Measurements from ENCODE around the gene GAB2. TPM values are rescaled to one million over a fixed set of nuclear protein-coding genes. Genes with fewer than 3 reads are reported as not detected.

GAB2 gene
- total RNA-seq, 2 experiments from 2014 or later: 1.2 to 1.3 TPM

GRCh38 chr11:78319453-78319955 lies 98.1 kb downstream of the GAB2 start:
- no peak overlapping the region for H2AFZ ChIP-seq (ENCODE audit: low read length)
- no peak overlapping the region for H3K4me2 ChIP-seq (ENCODE audit: low read length)
- H3K4me3 ChIP-seq (ENCODE audit: low read depth, low read length, poor library complexity, severe bottlenecking): no peak overlapping the region
- TF ChIP-seq CTCF (conservative IDR thresholded peaks at IDR 0.05; ENCODE audit: low read length): no peak
- TF ChIP-seq EZH2phosphoT487 (IDR thresholded peaks at IDR 0.05; ENCODE audit: borderline replicate concordance, low read depth, low read length): no peak
- no peaks in the 10 kb centered on the region for H3K79me2 ChIP-seq (ENCODE audit: insufficient read depth, low read depth, low read length)
- no peak for DNase-seq (ENCODE audit: low spot score)
- ChIA-PET CTCF (ENCODE audit: unreplicated experiment) (no interaction called here), POLR2A (no interaction called here)
- no TSS peak for BruUV-seq (replicated peaks)
- H4K20me1 ChIP-seq (ENCODE audit: insufficient read depth, low read length): no peaks in the 10 kb centered on the region
- H3K4me1 ChIP-seq (ENCODE audit: insufficient read depth, low read length, poor library complexity, severe bottlenecking): no peaks in the 10 kb centered on the region
- intact Hi-C loops (cut with micrococcal nuclease; ENCODE audit: unreplicated experiment): no loop called here
- H3K9me3 ChIP-seq (ENCODE audit: low read length): no peaks in the 10 kb centered on the region
- H3K9me2 ChIP-seq (ENCODE audit: insufficient read depth, low read length): no peaks in the 10 kb centered on the region
- H3K36me3 ChIP-seq (ENCODE audit: insufficient read depth, low read length): no peaks in the 10 kb centered on the region
- no peak overlapping the region for H3K27ac ChIP-seq (ENCODE audit: low read depth, low read length, poor library complexity, severe bottlenecking)

GRCh38 chr11:78318321-78319114 lies 99.1 kb downstream of the GAB2 start:
- no peak for TF ChIP-seq CTCF (conservative IDR thresholded peaks at IDR 0.05; ENCODE audit: low read length)
- Histone ChIP-seq H4K20me1 (ENCODE audit: insufficient read depth, low read length) (no peaks in the 10 kb centered on the region), H3K9me2 (ENCODE audit: insufficient read depth, low read length) (no peaks in the 10 kb centered on the region), H2AFZ (ENCODE audit: low read length) (no peak overlapping the region), H3K9me3 (ENCODE audit: low read length) (no peaks in the 10 kb centered on the region), H3K4me1 (ENCODE audit: insufficient read depth, low read length, poor library complexity, severe bottlenecking) (no peaks in the 10 kb centered on the region), H3K4me3 (ENCODE audit: low read depth, low read length, poor library complexity, severe bottlenecking) (no peak overlapping the region), H3K36me3 (ENCODE audit: insufficient read depth, low read length) (no peaks in the 10 kb centered on the region), H3K79me2 (ENCODE audit: insufficient read depth, low read depth, low read length) (no peaks in the 10 kb centered on the region), H3K4me2 (ENCODE audit: low read length) (no peak overlapping the region), H3K27ac (ENCODE audit: low read depth, low read length, poor library complexity, severe bottlenecking) (no peak overlapping the region)
- DNase-seq (ENCODE audit: low spot score): no peak
- intact Hi-C loops (cut with micrococcal nuclease; ENCODE audit: unreplicated experiment): no loop called here
- ChIA-PET CTCF (ENCODE audit: unreplicated experiment) (no interaction called here), POLR2A (interaction anchor here (0.6 kb wide), 1 partner anchor 1061 kb away, joined by 3 read pairs; no protein-coding TSS in a partner anchor)
- BruUV-seq (replicated peaks): no TSS peak

GRCh38 chr11:78315724-78316123 lies 101.9 kb downstream of the GAB2 start:
- H3K79me2 ChIP-seq (ENCODE audit: insufficient read depth, low read depth, low read length): no peaks in the 10 kb centered on the region
- H3K9me2 ChIP-seq (ENCODE audit: insufficient read depth, low read length): no peaks in the 10 kb centered on the region
- no peak overlapping the region for H3K4me2 ChIP-seq (ENCODE audit: low read length)
- intact Hi-C loops (cut with micrococcal nuclease; ENCODE audit: unreplicated experiment): no loop called here
- no peak for DNase-seq (ENCODE audit: low spot score)
- ChIA-PET POLR2A (no interaction called here), CTCF (ENCODE audit: unreplicated experiment) (no interaction called here)
- no peak for TF ChIP-seq EZH2phosphoT487 (IDR thresholded peaks at IDR 0.05; ENCODE audit: borderline replicate concordance, low read depth, low read length)
- no peak for TF ChIP-seq CTCF (conservative IDR thresholded peaks at IDR 0.05; ENCODE audit: low read length)
- no peak overlapping the region for H2AFZ ChIP-seq (ENCODE audit: low read length)
- no peaks in the 10 kb centered on the region for H3K36me3 ChIP-seq (ENCODE audit: insufficient read depth, low read length)
- no peaks in the 10 kb centered on the region for H3K4me1 ChIP-seq (ENCODE audit: insufficient read depth, low read length, poor library complexity, severe bottlenecking)
- no TSS peak for BruUV-seq (replicated peaks)
- no peaks in the 10 kb centered on the region for H3K9me3 ChIP-seq (ENCODE audit: low read length)
- H4K20me1 ChIP-seq (ENCODE audit: insufficient read depth, low read length): no peaks in the 10 kb centered on the region
- H3K27ac ChIP-seq (ENCODE audit: low read depth, low read length, poor library complexity, severe bottlenecking): no peak overlapping the region
- H3K4me3 ChIP-seq (ENCODE audit: low read depth, low read length, poor library complexity, severe bottlenecking): no peak overlapping the region
